Nephron progenitor cell (in vitro differentiated cells): Measurements from ENCODE around the gene GPATCH8.

Experiments
- DNase-seq: peaks from one replicate; pipeline ENCODE4 v3.0.0; 2021
- H3K27ac Mint-ChIP-seq: 2 replicates; pipeline ENCODE4 v1.8.0; 2021; ENCODE audit warnings: mild to moderate bottlenecking, moderate library complexity, mixed read lengths
- H3K27me3 Mint-ChIP-seq: 2 replicates; pipeline ENCODE4 v1.8.0; 2021; ENCODE audit warnings: mild to moderate bottlenecking, low read depth, mixed read lengths; ENCODE audit not compliant: poor library complexity
- H3K36me3 Mint-ChIP-seq: 2 replicates; pipeline ENCODE4 v1.8.0; 2021; ENCODE audit warnings: low read depth, mixed read lengths
- H3K4me1 Mint-ChIP-seq: 2 replicates; pipeline ENCODE4 v1.8.0; 2021; ENCODE audit warnings: mixed read lengths
- H3K4me3 Mint-ChIP-seq: 2 replicates; pipeline ENCODE4 v1.8.0; 2021; ENCODE audit warnings: mild to moderate bottlenecking, moderate library complexity, mixed read lengths
- H3K9me3 Mint-ChIP-seq: 2 replicates; pipeline ENCODE4 v1.8.0; 2021; ENCODE audit warnings: mild to moderate bottlenecking, moderate library complexity, mixed read lengths
- CTCF ChIP-seq: fragments of 200-600 bp; sonication (generic); IDR thresholded peaks from 2 replicates; pipeline ENCODE4 v1.5.0; 2021; ENCODE audit warnings: antibody characterized with exemption

GPATCH8 gene

DNA sequence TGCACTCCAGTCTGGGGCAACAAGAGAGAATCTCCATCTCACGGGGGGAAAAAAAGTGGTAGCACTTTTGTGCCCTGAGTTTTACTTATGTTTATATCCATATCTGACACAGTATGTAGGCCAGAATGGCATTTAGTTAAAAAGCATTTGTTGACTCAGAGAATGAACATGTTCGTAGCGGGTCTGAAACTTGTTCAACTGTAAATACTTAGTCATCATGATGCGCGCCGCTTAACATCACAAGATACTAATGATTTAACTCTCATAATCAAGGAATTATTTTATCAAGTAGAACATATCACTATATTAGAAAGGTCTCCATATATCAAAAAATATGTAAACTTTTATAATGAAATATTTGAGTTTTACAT lies 58.5 kb downstream of the GPATCH8 start:
- Mint-ChIP-seq H3K36me3 (peaks cover 39% of the 10 kb centered on the region), H3K27me3 (no peaks in the 10 kb centered on the region), H3K4me3 (no peak overlapping the region), H3K27ac (peak overlapping the region; percentile 48), H3K9me3 (no peaks in the 10 kb centered on the region), H3K4me1 (peaks cover 10% of the 10 kb centered on the region)
- no peak for DNase-seq
- no peak for TF ChIP-seq CTCF

- Mint-ChIP-seq H3K4me3 (no peak overlapping the region), H3K36me3 (peaks cover 36% of the 10 kb centered on the region), H3K27me3 (no peaks in the 10 kb centered on the region), H3K4me1 (peaks cover 29% of the 10 kb centered on the region), H3K9me3 (no peaks in the 10 kb centered on the region), H3K27ac (no peak overlapping the region)
- no peak for DNase-seq
- no peak for TF ChIP-seq CTCF
These were observed 60.4 kb downstream of the GPATCH8 start for GRCh38 chr17:44442806-44443205.

- Mint-ChIP-seq H3K4me1 (peaks cover 31% of the 10 kb centered on the region), H3K27me3 (no peaks in the 10 kb centered on the region), H3K27ac (peak overlapping the region; percentile 98), H3K4me3 (no peak overlapping the region), H3K36me3 (peaks cover 30% of the 10 kb centered on the region), H3K9me3 (no peaks in the 10 kb centered on the region)
- TF ChIP-seq CTCF = no peak
- DNase-seq = no peak
These were observed 64.0 kb downstream of the GPATCH8 start for GRCh38 chr17:44439168-44439567.

DNA sequence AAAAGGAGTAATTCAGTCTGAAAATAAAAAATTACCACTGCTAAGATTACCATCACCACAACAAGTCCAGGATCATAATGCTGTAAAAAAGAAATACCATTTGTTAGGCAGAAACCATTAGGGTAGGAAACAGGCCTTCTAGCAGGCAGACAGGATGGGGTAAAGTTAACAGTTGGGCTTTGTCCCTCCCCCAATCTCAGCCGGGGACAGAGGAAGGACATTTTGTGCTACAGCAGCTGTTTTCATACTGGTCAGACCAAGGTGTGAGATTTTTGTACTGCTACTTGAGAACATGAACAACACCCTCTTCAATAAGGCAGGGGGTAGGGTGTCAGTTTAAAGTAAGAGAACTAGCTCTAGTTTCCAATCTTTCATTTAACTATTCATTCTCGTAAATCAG lies 64.6 kb downstream of the GPATCH8 start:
- H3K4me1 Mint-ChIP-seq = peaks cover 29% of the 10 kb centered on the region
- peak overlapping the region; percentile 98 for H3K27ac Mint-ChIP-seq
- no peak overlapping the region for H3K4me3 Mint-ChIP-seq
- H3K9me3 Mint-ChIP-seq = no peaks in the 10 kb centered on the region
- DNase-seq = no peak
- H3K36me3 Mint-ChIP-seq = peaks cover 35% of the 10 kb centered on the region
- TF ChIP-seq CTCF = no peak
- no peaks in the 10 kb centered on the region for H3K27me3 Mint-ChIP-seq

DNA sequence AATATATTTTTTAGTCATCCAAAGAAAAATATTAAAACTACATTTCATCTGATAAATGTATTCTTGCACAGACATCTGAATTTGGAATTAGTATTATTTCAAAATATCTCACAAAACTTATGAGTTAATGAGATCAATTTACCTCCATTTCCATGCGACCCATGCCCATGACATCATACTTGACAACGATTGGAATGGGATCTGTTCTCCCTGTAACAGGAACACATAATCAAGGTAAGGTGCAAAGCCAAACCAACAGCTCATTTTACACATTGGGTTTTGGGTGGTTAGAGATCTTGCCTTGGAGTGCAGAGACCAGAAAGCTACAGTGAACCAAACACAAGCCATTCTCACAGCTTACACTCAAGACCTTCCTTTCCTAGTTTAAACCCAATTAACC lies 66.9 kb downstream of the GPATCH8 start:
- H3K4me1 Mint-ChIP-seq = peaks cover 29% of the 10 kb centered on the region

More for the DNA sequence above, 66.9 kb downstream of the GPATCH8 start:
- Mint-ChIP-seq H3K9me3 (no peaks in the 10 kb centered on the region), H3K4me3 (no peak overlapping the region), H3K36me3 (peaks cover 57% of the 10 kb centered on the region), H3K27me3 (no peaks in the 10 kb centered on the region), H3K27ac (no peak overlapping the region)
- DNase-seq = no peak
- TF ChIP-seq CTCF = no peak
